ENCODE measurements around the gene WFIKKN2. TPM values are rescaled to one million over a fixed set of nuclear protein-coding genes. Genes with fewer than 3 reads are reported as not detected.

Gene WFIKKN2
- total and polyA plus RNA-seq, 2 of the 4 experiments (the other 2 are of a cell fraction): 0.02 TPM; not detected in 1

GRCh38 chr17:50850640-50851039 is 15.3 kb downstream of the WFIKKN2 start:
- no peaks in the 10 kb centered on the region for H3K9me3 ChIP-seq (ENCODE audit: control insufficient read depth, insufficient read depth, low read length)
- no peak overlapping the region for H2BK120ac ChIP-seq (ENCODE audit: low read depth, low read length)
- no peak overlapping the region for H2BK20ac ChIP-seq (ENCODE audit: low read depth, low read length)
- H2AK5ac ChIP-seq (ENCODE audit: low read depth, low read length): no peak overlapping the region
- H3K14ac ChIP-seq (replicated peaks; ENCODE audit: low read depth, low read length): no peak overlapping the region
- no peak overlapping the region for H3K27ac ChIP-seq (ENCODE audit: insufficient read depth, low read length)
- no peak overlapping the region for H3K4ac ChIP-seq (ENCODE audit: low read depth, low read length)
- dilution Hi-C loops (cut with HindIII; ENCODE audit: low sequenced_read_pairs, unreplicated experiment) (no loop called here), intact Hi-C loops (cut with micrococcal nuclease) (no loop called here), in situ Hi-C loops (cut with MboI; ENCODE audit: low sequenced_read_pairs) (no loop called here)
- H3K79me1 ChIP-seq (ENCODE audit: low read depth in 1 of 2, low read length in 2 of 2): no peaks in the 10 kb centered on the region
- no peak overlapping the region for H3K56ac ChIP-seq (ENCODE audit: extremely low read depth, insufficient read depth, low read length)
- TF ChIP-seq CTCF (conservative IDR thresholded peaks at IDR 0.05; ENCODE audit: low read depth, low read length) (no peak), ELK1 (IDR thresholded peaks at IDR 0.05; ENCODE audit: borderline replicate concordance, low read depth, low read length) (no peak), NFE2L2 (IDR thresholded peaks at IDR 0.05; ENCODE audit: low read depth, low read length) (no peak), MAFK (IDR thresholded peaks at IDR 0.05; ENCODE audit: low read depth, low read length) (no peak), FOS (IDR thresholded peaks at IDR 0.05; ENCODE audit: low read depth, low read length) (no peak), BHLHE40 (IDR thresholded peaks at IDR 0.05; ENCODE audit: low read depth, low read length) (no peak), POLR2A (IDR thresholded peaks at IDR 0.05; ENCODE audit: low read depth, low read length) (no peak), RAD21 (IDR thresholded peaks at IDR 0.05; ENCODE audit: low read length) (no peak), RCOR1 (IDR thresholded peaks at IDR 0.05; ENCODE audit: insufficient replicate concordance, low read length) (no peak), USF2 (IDR thresholded peaks at IDR 0.05; ENCODE audit: low read depth, low read length) (no peak), MAZ (IDR thresholded peaks at IDR 0.05; ENCODE audit: borderline replicate concordance, low read depth, low read length) (no peak), MXI1 (IDR thresholded peaks at IDR 0.05; ENCODE audit: borderline replicate concordance, low read depth, low read length) (no peak), SMC3 (IDR thresholded peaks at IDR 0.05; ENCODE audit: low read depth, low read length) (no peak), RFX5 (IDR thresholded peaks at IDR 0.05; ENCODE audit: low read depth, low read length) (no peak), CEBPB (IDR thresholded peaks at IDR 0.05; ENCODE audit: low read depth, low read length) (no peak)
- H3K27me3 ChIP-seq (ENCODE audit: control insufficient read depth, insufficient read depth, low read length): no peaks in the 10 kb centered on the region; the same call in 1 of the 2 replicates
- no TSS peak for BruUV-seq (replicated peaks)
- no peak overlapping the region for H4K5ac ChIP-seq (ENCODE audit: low read depth, low read length)
- no peak overlapping the region for H3K9ac ChIP-seq (ENCODE audit: low read depth, low read length)
- H4K20me1 ChIP-seq (ENCODE audit: insufficient read depth, low read length): no peaks in the 10 kb centered on the region
- no peak overlapping the region for H3K18ac ChIP-seq (ENCODE audit: low read depth, low read length)
- H3K4me3 ChIP-seq (ENCODE audit: insufficient read depth, low read depth, low read length): no peak overlapping the region
- H2AK9ac ChIP-seq (replicated peaks; ENCODE audit: low read depth, low read length, poor library complexity): no peak overlapping the region
- no peaks in the 10 kb centered on the region for H3K36me3 ChIP-seq (ENCODE audit: control insufficient read depth, insufficient read depth, low read length)
- no peak overlapping the region for H2BK5ac ChIP-seq (ENCODE audit: low read depth, low read length, poor library complexity, severe bottlenecking)
- no peak overlapping the region for H2AFZ ChIP-seq (replicated peaks; ENCODE audit: low read length, poor library complexity)
- no peak overlapping the region for H2BK15ac ChIP-seq (ENCODE audit: low read depth, low read length)
- H3K4me1 ChIP-seq (ENCODE audit: control insufficient read depth, insufficient read depth, low read length): 0 out of 2 replicates have a peak, but pooled peaks cover 2% of the 10 kb centered on the region
- ChIA-PET CTCF (interaction anchor here (0.6 kb wide), 1 partner anchor 22 kb away, joined by 3 read pairs; no protein-coding TSS in a partner anchor), POLR2A (ENCODE audit: unreplicated experiment) (no interaction called here)
- WGBS, 2 experiments (ENCODE audit: extremely low coverage in 2 of 2, insufficient read length in 1 of 2): 95% methylated on average over 3 of the region's 7 CpGs; no CpG with 5 or more reads in 1 of the 2 experiments
- DNase-seq: no peak
- no peak overlapping the region for H3K23ac ChIP-seq (ENCODE audit: low read depth, low read length)
- no peak overlapping the region for H3K4me2 ChIP-seq (ENCODE audit: low read depth, low read length)
- no peak for ATAC-seq (ENCODE audit: low read depth)
- H4K8ac ChIP-seq (ENCODE audit: low read depth in 2 of 2, low read length in 2 of 2): no peak overlapping the region
- H4K91ac ChIP-seq (ENCODE audit: insufficient read depth, low read depth, low read length): no peak overlapping the region
- no peaks in the 10 kb centered on the region for H3K9me1 ChIP-seq (ENCODE audit: insufficient read depth, low read length)

Data from IMR-90 (cell line).